Measurements from ENCODE around the gene UBXN11.

The UBXN11 gene

DNA sequence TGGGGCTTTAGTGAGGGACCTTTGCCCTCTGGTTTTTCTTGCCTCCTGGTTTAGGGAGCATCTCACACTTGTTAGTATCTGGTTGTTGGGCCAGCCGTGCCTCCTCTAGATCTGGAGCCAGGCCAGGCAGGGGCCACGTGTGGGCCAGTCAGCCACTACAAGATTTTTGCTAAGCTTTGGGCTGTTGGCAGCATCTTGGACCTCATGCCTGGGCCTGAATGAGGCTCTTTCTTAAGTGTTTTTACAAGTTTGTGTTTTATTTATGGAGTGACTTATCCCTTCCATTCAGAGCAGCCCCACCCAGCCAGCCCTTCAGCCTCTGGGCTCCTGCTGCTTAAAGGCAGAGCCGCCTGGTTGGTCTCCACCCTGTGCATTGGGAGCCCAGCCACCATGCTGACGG is 28.1 kb downstream of the UBXN11 start:
- no peaks in the 10 kb centered on the region for H4K20me1 ChIP-seq (ENCODE audit: insufficient read depth, low read length)
- H3K9me3 ChIP-seq (ENCODE audit: insufficient read depth, low read length), result no peaks in the 10 kb centered on the region
- H2AFZ ChIP-seq (ENCODE audit: low read depth, low read length), result no peak overlapping the region
- no peak overlapping the region for H3K4me3 ChIP-seq (ENCODE audit: low read length)
- peaks cover 11% of the 10 kb centered on the region for H3K4me1 ChIP-seq (ENCODE audit: low read length)
- H3K9ac ChIP-seq (ENCODE audit: low read length), result no peak overlapping the region
- H3K4me2 ChIP-seq (ENCODE audit: low read length), result no peak overlapping the region
- H3K27me3 ChIP-seq (ENCODE audit: low read depth, low read length), result no peaks in the 10 kb centered on the region
- H3K27ac ChIP-seq (ENCODE audit: low read length), result no peak overlapping the region
- H3K36me3 ChIP-seq (replicated peaks; ENCODE audit: low read depth, low read length), result peaks cover 24% of the 10 kb centered on the region
- H3K79me2 ChIP-seq (ENCODE audit: low read length), result no peaks in the 10 kb centered on the region
- TF ChIP-seq EZH2phosphoT487 (IDR thresholded peaks at IDR 0.05; ENCODE audit: low read depth), result no peak
- TF ChIP-seq, protein P1, sequence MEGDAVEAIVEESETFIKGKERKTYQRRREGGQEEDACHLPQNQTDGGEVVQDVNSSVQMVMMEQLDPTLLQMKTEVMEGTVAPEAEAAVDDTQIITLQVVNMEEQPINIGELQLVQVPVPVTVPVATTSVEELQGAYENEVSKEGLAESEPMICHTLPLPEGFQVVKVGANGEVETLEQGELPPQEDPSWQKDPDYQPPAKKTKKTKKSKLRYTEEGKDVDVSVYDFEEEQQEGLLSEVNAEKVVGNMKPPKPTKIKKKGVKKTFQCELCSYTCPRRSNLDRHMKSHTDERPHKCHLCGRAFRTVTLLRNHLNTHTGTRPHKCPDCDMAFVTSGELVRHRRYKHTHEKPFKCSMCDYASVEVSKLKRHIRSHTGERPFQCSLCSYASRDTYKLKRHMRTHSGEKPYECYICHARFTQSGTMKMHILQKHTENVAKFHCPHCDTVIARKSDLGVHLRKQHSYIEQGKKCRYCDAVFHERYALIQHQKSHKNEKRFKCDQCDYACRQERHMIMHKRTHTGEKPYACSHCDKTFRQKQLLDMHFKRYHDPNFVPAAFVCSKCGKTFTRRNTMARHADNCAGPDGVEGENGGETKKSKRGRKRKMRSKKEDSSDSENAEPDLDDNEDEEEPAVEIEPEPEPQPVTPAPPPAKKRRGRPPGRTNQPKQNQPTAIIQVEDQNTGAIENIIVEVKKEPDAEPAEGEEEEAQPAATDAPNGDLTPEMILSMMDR (IDR thresholded peaks at IDR 0.05; ENCODE audit: low read depth, low read length), result no peak

DNA sequence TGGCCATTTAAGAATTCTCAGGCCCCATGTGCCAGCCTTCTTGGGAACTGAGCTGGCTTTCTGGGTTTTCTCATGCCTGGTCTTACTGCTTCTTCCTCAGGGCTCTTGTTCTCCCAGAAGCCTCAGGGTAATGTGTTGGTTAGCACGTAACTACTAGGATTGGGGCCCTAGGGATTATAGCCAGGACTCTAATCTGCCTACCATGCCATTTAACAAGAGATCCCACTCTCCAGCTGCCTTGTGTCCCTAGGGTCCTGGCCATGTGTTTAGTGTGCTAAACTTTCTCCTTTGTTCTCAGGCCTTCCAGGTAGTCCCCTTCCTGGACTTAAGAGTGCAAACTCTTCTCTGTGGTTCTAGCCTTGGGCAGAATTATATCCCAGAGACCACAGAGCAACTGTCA is 28.7 kb downstream of the UBXN11 start:
- Histone ChIP-seq H2AFZ (ENCODE audit: low read depth, low read length) (no peak overlapping the region), H3K27ac (ENCODE audit: low read length) (no peak overlapping the region), H3K9me3 (ENCODE audit: insufficient read depth, low read length) (no peaks in the 10 kb centered on the region), H3K27me3 (ENCODE audit: low read depth, low read length) (no peaks in the 10 kb centered on the region), H3K4me1 (ENCODE audit: low read length) (peaks cover 11% of the 10 kb centered on the region), H4K20me1 (ENCODE audit: insufficient read depth, low read length) (no peaks in the 10 kb centered on the region), H3K79me2 (ENCODE audit: low read length) (no peaks in the 10 kb centered on the region), H3K36me3 (replicated peaks; ENCODE audit: low read depth, low read length) (peaks cover 24% of the 10 kb centered on the region), H3K4me3 (ENCODE audit: low read length) (no peak overlapping the region), H3K4me2 (ENCODE audit: low read length) (no peak overlapping the region), H3K9ac (ENCODE audit: low read length) (no peak overlapping the region)
- TF ChIP-seq EZH2phosphoT487 (IDR thresholded peaks at IDR 0.05; ENCODE audit: low read depth), result no peak
- TF ChIP-seq, protein P1 (IDR thresholded peaks at IDR 0.05; ENCODE audit: low read depth, low read length), result no peak

DNA sequence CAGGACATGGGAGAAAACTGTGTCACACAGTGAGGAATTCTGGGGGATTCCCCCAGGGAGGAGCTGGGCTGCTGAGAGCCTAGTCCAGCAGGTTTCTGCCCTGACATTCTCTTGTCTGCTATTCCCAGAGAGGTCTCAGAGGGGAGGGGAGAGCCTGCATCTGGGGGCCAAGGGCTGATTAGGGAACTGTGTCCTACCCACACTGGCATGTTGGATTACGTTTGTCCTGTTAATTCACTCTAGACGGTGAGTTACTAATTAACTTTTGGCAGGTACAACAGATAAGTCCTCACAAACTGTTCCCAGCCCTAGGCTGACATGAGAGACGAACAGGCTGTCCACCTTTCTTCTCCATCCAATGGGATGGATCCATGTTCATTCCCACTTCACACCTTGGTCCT is 29.2 kb downstream of the UBXN11 start:
- H3K27ac ChIP-seq (ENCODE audit: low read length), result no peak overlapping the region

DNA sequence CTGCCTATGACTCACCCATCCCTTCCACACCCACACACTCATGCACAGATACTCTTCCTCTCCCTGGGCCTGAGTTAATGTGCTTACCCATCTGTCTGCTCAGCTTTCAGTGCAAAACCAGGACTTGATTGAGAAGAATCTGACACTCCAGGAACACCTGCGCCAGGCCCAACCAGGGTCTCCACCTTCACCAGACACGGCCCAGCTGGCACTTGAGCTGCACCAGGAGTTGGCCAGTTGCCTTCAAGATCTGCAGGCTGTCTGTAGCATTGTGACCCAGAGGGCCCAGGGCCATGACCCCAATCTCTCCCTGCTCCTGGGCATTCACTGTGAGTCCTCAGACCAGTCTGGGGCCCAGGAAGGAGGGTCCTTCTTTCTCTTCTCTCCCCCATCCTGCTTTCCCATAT is 30.0 kb downstream of the UBXN11 start:
- Histone ChIP-seq H4K20me1 (ENCODE audit: insufficient read depth, low read length) (no peaks in the 10 kb centered on the region), H2AFZ (ENCODE audit: low read depth, low read length) (no peak overlapping the region), H3K27me3 (ENCODE audit: low read depth, low read length) (no peaks in the 10 kb centered on the region), H3K79me2 (ENCODE audit: low read length) (no peaks in the 10 kb centered on the region), H3K4me3 (ENCODE audit: low read length) (no peak overlapping the region), H3K27ac (ENCODE audit: low read length) (no peak overlapping the region), H3K4me1 (ENCODE audit: low read length) (peaks cover 11% of the 10 kb centered on the region), H3K9me3 (ENCODE audit: insufficient read depth, low read length) (no peaks in the 10 kb centered on the region), H3K4me2 (ENCODE audit: low read length) (no peak overlapping the region), H3K36me3 (replicated peaks; ENCODE audit: low read depth, low read length) (peaks cover 29% of the 10 kb centered on the region), H3K9ac (ENCODE audit: low read length) (no peak overlapping the region)
- TF ChIP-seq, protein P1 (IDR thresholded peaks at IDR 0.05; ENCODE audit: low read depth, low read length), result no peak
- TF ChIP-seq EZH2phosphoT487 (IDR thresholded peaks at IDR 0.05; ENCODE audit: low read depth), result no peak

More for the DNA sequence above, 29.2 kb downstream of the UBXN11 start:
- H3K9me3 ChIP-seq (ENCODE audit: insufficient read depth, low read length), result no peaks in the 10 kb centered on the region
- no peaks in the 10 kb centered on the region for H3K79me2 ChIP-seq (ENCODE audit: low read length)
- no peak overlapping the region for H2AFZ ChIP-seq (ENCODE audit: low read depth, low read length)
- no peak overlapping the region for H3K9ac ChIP-seq (ENCODE audit: low read length)
- TF ChIP-seq, protein P1 (IDR thresholded peaks at IDR 0.05; ENCODE audit: low read depth, low read length), result no peak
- no peak for TF ChIP-seq EZH2phosphoT487 (IDR thresholded peaks at IDR 0.05; ENCODE audit: low read depth)
- H3K36me3 ChIP-seq (replicated peaks; ENCODE audit: low read depth, low read length), result peaks cover 25% of the 10 kb centered on the region
- no peaks in the 10 kb centered on the region for H4K20me1 ChIP-seq (ENCODE audit: insufficient read depth, low read length)
- H3K4me1 ChIP-seq (ENCODE audit: low read length), result peaks cover 11% of the 10 kb centered on the region
- H3K4me2 ChIP-seq (ENCODE audit: low read length), result no peak overlapping the region
- no peak overlapping the region for H3K4me3 ChIP-seq (ENCODE audit: low read length)
- no peaks in the 10 kb centered on the region for H3K27me3 ChIP-seq (ENCODE audit: low read depth, low read length)

All from OCI-LY3 (cell line).